K562 (cell line): Measurements from ENCODE around the gene LEO1. TPM values are rescaled to one million over a fixed set of nuclear protein-coding genes. Genes with fewer than 3 reads are reported as not detected.
A peak's percentile ranks its signal among the peaks of the same experiment; 100 is the strongest.

Experiments used
- CHCHD3 ChIP-seq: fragments of 250-450 bp; sonication (Bioruptor Pico); IDR thresholded peaks from 2 replicates; pipeline ENCODE4 v2.1.2; 2022; ENCODE audit warnings: mild to moderate bottlenecking
- CREB3L1 ChIP-seq: fragments of 450-650 bp; IDR thresholded peaks from 2 replicates; pipeline ENCODE4 v1.6.1; 2014; ENCODE audit warnings: low read depth, mild to moderate bottlenecking, moderate library complexity, borderline replicate concordance
- FOXP1 ChIP-seq: sonication (generic); formaldehyde crosslinking; IDR thresholded peaks from 2 replicates; pipeline ENCODE4 v1.8.0; 2022; ENCODE audit warnings: mild to moderate bottlenecking, missing genetic modification reagents
- GATAD2A ChIP-seq: fragments of 450-650 bp; IDR thresholded peaks from 2 replicates; pipeline ENCODE4 v1.6.1; 2017
- GMEB1 ChIP-seq: fragments of 250-450 bp; sonication (Bioruptor Pico); IDR thresholded peaks from 2 replicates; pipeline ENCODE4 v1.4.0; 2020; ENCODE audit warnings: mild to moderate bottlenecking
- GTF3C2 ChIP-seq: IDR thresholded peaks from 3 replicates; pipeline ENCODE4 v1.6.1; 2011; ENCODE audit warnings: borderline replicate concordance, mild to moderate bottlenecking, moderate library complexity; ENCODE audit not compliant: insufficient read length; ENCODE audit errors: extremely low read depth
- HDAC1 ChIP-seq, 2 experiments: fragments of 450-650 bp; IDR thresholded peaks; 2 replicates each; pipeline ENCODE4 v1.6.1; 2016 to 2017; ENCODE audit warnings: inconsistent platforms in 1 of 2, mild to moderate bottlenecking in 1 of 2, moderate library complexity in 1 of 2
- KLF13 ChIP-seq: fragments of 450-650 bp; IDR thresholded peaks from 2 replicates; pipeline ENCODE4 v1.6.1; 2016; ENCODE audit warnings: missing genetic modification characterization, low read depth, mild to moderate bottlenecking, missing compliant biosample characterization, moderate library complexity, borderline replicate concordance
- MCM5 ChIP-seq: fragments of 450-650 bp; IDR thresholded peaks from 2 replicates; pipeline ENCODE4 v1.6.1; 2016; ENCODE audit warnings: low read depth
- MEIS2 ChIP-seq: fragments of 450-650 bp; IDR thresholded peaks from 2 replicates; pipeline ENCODE4 v1.6.1; 2014; ENCODE audit warnings: mild to moderate bottlenecking; ENCODE audit not compliant: partially characterized antibody
- RBM15 ChIP-seq: fragments of 200-400 bp; formaldehyde crosslinking; IDR thresholded peaks from 2 replicates; pipeline ENCODE4 v1.6.1; 2018; ENCODE audit warnings: mild to moderate bottlenecking, low read length, moderate library complexity; ENCODE audit not compliant: insufficient read depth
- SMC3 ChIP-seq: conservative IDR thresholded peaks from 2 replicates; pipeline ENCODE4 v1.6.1; 2011; ENCODE audit warnings: low read depth, low read length, improper control_type of control experiment; ENCODE audit not compliant: insufficient read depth
- SRSF9 ChIP-seq: fragments of 200-400 bp; formaldehyde crosslinking; IDR thresholded peaks from 2 replicates; pipeline ENCODE4 v1.6.1; 2017; ENCODE audit warnings: low read depth, low read length, borderline replicate concordance
- TBL1XR1 ChIP-seq, 2 experiments: IDR thresholded peaks; 2 replicates each; pipeline ENCODE4 v1.6.1; 2012; ENCODE audit warnings: improper control_type of control experiment in 2 of 2, low read length in 2 of 2, mild to moderate bottlenecking in 1 of 2
- ZNF133 ChIP-seq: fragments of 250-450 bp; sonication (Bioruptor Pico); IDR thresholded peaks from 2 replicates; pipeline ENCODE4 v1.4.0; 2020; ENCODE audit warnings: mild to moderate bottlenecking
- ZNF197 ChIP-seq: fragments of 200-800 bp; sonication (Bioruptor generic); IDR thresholded peaks from 2 replicates; pipeline ENCODE4 v1.6.1; 2016; ENCODE audit warnings: low read depth, missing genetic modification characterization, missing compliant biosample characterization
- ZNF212 ChIP-seq: fragments of 450-650 bp; formaldehyde crosslinking; IDR thresholded peaks from 2 replicates; pipeline ENCODE4 v1.4.0; 2020; ENCODE audit warnings: mild to moderate bottlenecking
- ZNF23 ChIP-seq: fragments of 250-450 bp; sonication (Bioruptor Pico); IDR thresholded peaks from 2 replicates; pipeline ENCODE4 v1.4.0; 2020; ENCODE audit warnings: mild to moderate bottlenecking
- ZNF324 ChIP-seq: fragments of 250-450 bp; sonication (Bioruptor Pico); IDR thresholded peaks from 2 replicates; pipeline ENCODE4 v1.4.0; 2020; ENCODE audit warnings: mild to moderate bottlenecking
- ZNF583 ChIP-seq: fragments of 250-450 bp; sonication (Bioruptor Pico); IDR thresholded peaks from 2 replicates; pipeline ENCODE4 v1.4.0; 2020
- ZNF644 ChIP-seq: fragments of 200-800 bp; sonication (Bioruptor generic); IDR thresholded peaks from 2 replicates; pipeline ENCODE4 v1.6.1; 2016; ENCODE audit warnings: low read depth, missing genetic modification characterization, missing compliant biosample characterization
- polyA plus RNA-seq, 8 experiments: library from polyadenylated mRNA; depleted of rRNA in 4 of 8; stranded (reverse) in 5 of 8; unstranded in 3 of 8; fragments of >200 nt; fragmentation: Nextera tagmentation in 2 of 8; fragmentation: Illumina TruSeq in 1 of 8; extraction: Ambion mirVana in 2 of 8; extraction: Trizol in 1 of 8; gene quantifications; 2 replicates each; pipeline versions ENCODE4 v1.2.1 to v1.2.3, GENCODE V29; 2011 to 2014; ENCODE audit warnings: inconsistent platforms in 1 of 8, missing spikeins in 1 of 8
- total RNA-seq, 7 experiments: library from RNA; depleted of rRNA in 6 of 7; stranded (reverse); fragments of >200 nt in 6 of 7; fragmentation: Illumina TruSeq in 2 of 7; extraction: Trizol in 2 of 7; gene quantifications; 2 replicates each; pipeline versions ENCODE4 v1.2.1 to v1.2.3, GENCODE V29; 2011 to 2021; ENCODE audit warnings: low replicate concordance in 1 of 7

LEO1 gene
- total and polyA plus RNA-seq, 9 of the 15 experiments (the other 6 are each of a cell fraction or from before 2014, with no cell fraction given), result 8.4 to 48.3 (median 37.9) TPM

GRCh38 chr15:51971375-51972133, at the start of gene LEO1 (continued):
- TF ChIP-seq ZNF133 (CRISPR knock-in tag), result no peak
- no peak for TF ChIP-seq ZNF644 (tag)
- no peak for TF ChIP-seq MCM5
- no peak for TF ChIP-seq ZNF23 (CRISPR knock-in tag)
- no peak for TF ChIP-seq SRSF9
- peak in 1 of 2 experiments; percentile 92; a peak in 2 of 4 replicates for TF ChIP-seq HDAC1 (IDR thresholded peaks at IDR 0.05)
- 0 out of 2 replicates have a peak, but pooled peaks have one; percentile 9 for TF ChIP-seq GATAD2A
- no peak for TF ChIP-seq ZNF324 (CRISPR knock-in tag)
- TF ChIP-seq ZNF212, result no peak
- TF ChIP-seq CHCHD3, result no peak
- TF ChIP-seq CREB3L1, result peak; percentile 85
- no peak for TF ChIP-seq ZNF197 (CRISPR knock-in tag)
- no peak for TF ChIP-seq SMC3
- no peak for TF ChIP-seq GTF3C2
- peak; percentile 50 for TF ChIP-seq GMEB1 (CRISPR knock-in tag)
- TF ChIP-seq ZNF583 (CRISPR knock-in tag), result peak; percentile 40; the same call in 1 of the 2 replicates
- no peak for TF ChIP-seq TBL1XR1 (IDR thresholded peaks at IDR 0.05; ENCODE audit: low read length in 2 of 2)
- TF ChIP-seq FOXP1 (CRISPR knock-in tag), result peak; percentile 63; the same call in 1 of the 2 replicates
- TF ChIP-seq MEIS2, result no peak
- no peak for TF ChIP-seq KLF13 (tag)
- TF ChIP-seq RBM15, result no peak
